T-helper 17 cell (primary cell): ENCODE data around the gene FAM110A. TPM values are rescaled to one million over a fixed set of nuclear protein-coding genes. Genes with fewer than 3 reads are reported as not detected.
"Not testable (repeated sequence)": the region's sequence is repeated elsewhere in the genome, so short reads cannot be mapped to it uniquely, and the experiment has no call there.

ENCODE experiments used
- ATAC-seq: fragments of 150-1000 bp; cut with Tn5 transposase; 2 replicates; pipeline ENCODE4 v1.10.0; 2021; ENCODE audit warnings: mild to moderate bottlenecking, moderate library complexity
- DNase-seq, 3 donors: peaks; one replicate each; pipeline versions ENCODE4 v3.0.0 to v3.0.0-alpha.2; 2020 to 2021
- H3K9me3 ChIP-seq: one replicate; pipeline ENCODE4 v1.7.0; 2013; ENCODE audit warnings: low read length, mild to moderate bottlenecking; ENCODE audit not compliant: control insufficient read depth, poor library complexity, severe bottlenecking
- H3K27ac Mint-ChIP-seq: one replicate; pipeline ENCODE4 v1.8.0; 2022; ENCODE audit warnings: mild to moderate bottlenecking, moderate library complexity, mixed read lengths
- H3K27me3 Mint-ChIP-seq: one replicate; pipeline ENCODE4 v1.8.0; 2022; ENCODE audit warnings: mixed read lengths
- H3K36me3 Mint-ChIP-seq: one replicate; pipeline ENCODE4 v1.8.0; 2022; ENCODE audit warnings: low read depth, mixed read lengths
- H3K4me1 Mint-ChIP-seq: one replicate; pipeline ENCODE4 v1.8.0; 2022; ENCODE audit warnings: mild to moderate bottlenecking, mixed read lengths
- H3K4me3 Mint-ChIP-seq: one replicate; pipeline ENCODE4 v1.8.0; 2022; ENCODE audit warnings: mild to moderate bottlenecking, moderate library complexity, mixed read lengths
- total RNA-seq, 4 donors: library from RNA in 2 of 4; stranded (reverse) in 2 of 4; gene quantifications; one replicate each; pipeline ENCODE4 v1.2.3 and lab custom pipeline; 2022 to 2026

Gene FAM110A
- total RNA-seq, 2 donors from 2014 or later = 14.1 to 35.1 TPM

GRCh38 chr20:840858-841567, 7.5 kb downstream of the FAM110A start:
- no peak for ATAC-seq
- Mint-ChIP-seq H3K36me3 (no peaks in the 10 kb centered on the region), H3K27ac (no peak overlapping the region), H3K4me1 (peaks cover 30% of the 10 kb centered on the region), H3K4me3 (peak overlapping the region; percentile 75), H3K27me3 (no peaks in the 10 kb centered on the region)
- no peak for DNase-seq
- H3K9me3 ChIP-seq = no peaks in the 10 kb centered on the region

- DNase-seq (no peak), ATAC-seq (no peak)
- H3K9me3 ChIP-seq = no peaks in the 10 kb centered on the region
- peaks cover 31% of the 10 kb centered on the region for H3K4me1 Mint-ChIP-seq
- H3K27ac Mint-ChIP-seq = no peak overlapping the region
- peak overlapping the region; percentile 70 for H3K4me3 Mint-ChIP-seq
- H3K36me3 Mint-ChIP-seq = no peaks in the 10 kb centered on the region
- no peaks in the 10 kb centered on the region for H3K27me3 Mint-ChIP-seq
Observed at GRCh38 chr20:841568-842546, 8.3 kb downstream of the FAM110A start.

- H3K27ac Mint-ChIP-seq = no peak overlapping the region
- H3K36me3 Mint-ChIP-seq = no peaks in the 10 kb centered on the region
- ATAC-seq (no peak), DNase-seq (no peak)
- H3K27me3 Mint-ChIP-seq = no peaks in the 10 kb centered on the region
- no peak overlapping the region for H3K4me3 Mint-ChIP-seq
- H3K4me1 Mint-ChIP-seq = peaks cover 35% of the 10 kb centered on the region
- no peaks in the 10 kb centered on the region for H3K9me3 ChIP-seq
Observed at GRCh38 chr20:842547-842940, 9.0 kb downstream of the FAM110A start.

GRCh38 chr20:843912-844311, 10.4 kb downstream of the FAM110A start:
- no peaks in the 10 kb centered on the region for H3K9me3 ChIP-seq
- Mint-ChIP-seq H3K27ac (peak overlapping the region; percentile 65), H3K4me1 (peaks cover 28% of the 10 kb centered on the region), H3K4me3 (no peak overlapping the region), H3K27me3 (no peaks in the 10 kb centered on the region), H3K36me3 (no peaks in the 10 kb centered on the region)
- DNase-seq (no peak), ATAC-seq (no peak)

GRCh38 chr20:844473-845225, 11.1 kb downstream of the FAM110A start:
- peaks cover 30% of the 10 kb centered on the region for H3K4me1 Mint-ChIP-seq
- peak; percentile 98 for ATAC-seq
- H3K27ac Mint-ChIP-seq = peak overlapping the region; percentile 65
- H3K27me3 Mint-ChIP-seq = no peaks in the 10 kb centered on the region
- H3K4me3 Mint-ChIP-seq = peak overlapping the region; percentile 95
- H3K36me3 Mint-ChIP-seq = no peaks in the 10 kb centered on the region
- DNase-seq = peak; percentile 74 to 85 (median 85)
- H3K9me3 ChIP-seq = no peaks in the 10 kb centered on the region

- Mint-ChIP-seq H3K4me3 (peak overlapping the region; percentile 95), H3K27ac (peak overlapping the region; percentile 92), H3K4me1 (peaks cover 33% of the 10 kb centered on the region), H3K27me3 (no peaks in the 10 kb centered on the region), H3K36me3 (no peaks in the 10 kb centered on the region)
- DNase-seq (no peak), ATAC-seq (no peak)
- H3K9me3 ChIP-seq = no peaks in the 10 kb centered on the region
Observed at GRCh38 chr20:845226-845868, 11.8 kb downstream of the FAM110A start.

GRCh38 chr20:845941-846893, 12.7 kb downstream of the FAM110A start:
- Mint-ChIP-seq H3K36me3 (no peaks in the 10 kb centered on the region), H3K4me1 (peaks cover 33% of the 10 kb centered on the region), H3K27me3 (no peaks in the 10 kb centered on the region), H3K27ac (peak overlapping the region; percentile 92), H3K4me3 (peak overlapping the region; percentile 95)
- no peak for DNase-seq
- no peaks in the 10 kb centered on the region for H3K9me3 ChIP-seq
- ATAC-seq = peak; percentile 3

- peak; percentile 47 for ATAC-seq
- H3K36me3 Mint-ChIP-seq = peaks cover 3% of the 10 kb centered on the region
Observed at GRCh38 chr20:846894-847278, 13.4 kb downstream of the FAM110A start.

GRCh38 chr20:848193-848592, 14.7 kb downstream of the FAM110A start:
- H3K36me3 Mint-ChIP-seq = peaks cover 4% of the 10 kb centered on the region
- H3K4me1 Mint-ChIP-seq = peaks cover 36% of the 10 kb centered on the region
- no peaks in the 10 kb centered on the region for H3K27me3 Mint-ChIP-seq
- no peaks in the 10 kb centered on the region for H3K9me3 ChIP-seq
- no peak overlapping the region for H3K4me3 Mint-ChIP-seq
- peak overlapping the region; percentile 92 for H3K27ac Mint-ChIP-seq
- DNase-seq = no peak
- no peak for ATAC-seq

More at GRCh38 chr20:846894-847278, 13.4 kb downstream of the FAM110A start:
- peaks cover 36% of the 10 kb centered on the region for H3K4me1 Mint-ChIP-seq
- H3K4me3 Mint-ChIP-seq = peak overlapping the region; percentile 95
- peak overlapping the region; percentile 92 for H3K27ac Mint-ChIP-seq
- peak in 2 of 3 donors; percentile 39 to 45 for DNase-seq
- H3K27me3 Mint-ChIP-seq = no peaks in the 10 kb centered on the region
- H3K9me3 ChIP-seq = no peaks in the 10 kb centered on the region

- Mint-ChIP-seq H3K4me1 (peaks cover 40% of the 10 kb centered on the region), H3K27ac (peak overlapping the region; percentile 41)
- DNase-seq, H3K9me3 ChIP-seq, H3K4me3 Mint-ChIP-seq, ATAC-seq, H3K36me3 Mint-ChIP-seq, H3K27me3 Mint-ChIP-seq: not testable (repeated sequence)
Observed at GRCh38 chr20:848731-849130, 15.2 kb downstream of the FAM110A start.

- Mint-ChIP-seq H3K4me3 (peak overlapping the region; percentile 3), H3K4me1 (peaks cover 38% of the 10 kb centered on the region), H3K27ac (no peak overlapping the region), H3K36me3 (peaks cover 4% of the 10 kb centered on the region), H3K27me3 (no peaks in the 10 kb centered on the region)
- H3K9me3 ChIP-seq = no peaks in the 10 kb centered on the region
- ATAC-seq (no peak), DNase-seq (no peak)
Observed at GRCh38 chr20:853406-853996, 20.0 kb downstream of the FAM110A start.
